T-helper 2 cell treated with Interferon-gamma antibody and Interleukin-4, amounts not matched to agents 5 μg/mL and 100 μg/mL, for 36 hours (primary cell): ENCODE data around the gene TEKT3.

ENCODE experiments used
- DNase-seq: peaks from one replicate; pipeline ENCODE4 v3.0.0; 2021; ENCODE audit warnings: low spot score
- H3K27ac Mint-ChIP-seq: one replicate; pipeline ENCODE4 v1.8.0; 2021; ENCODE audit warnings: mild to moderate bottlenecking, mixed read lengths
- H3K27me3 Mint-ChIP-seq: one replicate; pipeline ENCODE4 v1.8.0; 2021; ENCODE audit warnings: low read depth, mixed read lengths
- H3K36me3 Mint-ChIP-seq: one replicate; pipeline ENCODE4 v1.8.0; 2021; ENCODE audit warnings: low read depth, mixed read lengths
- H3K4me1 Mint-ChIP-seq: one replicate; pipeline ENCODE4 v1.8.0; 2021; ENCODE audit warnings: low read depth, mixed read lengths
- H3K4me3 Mint-ChIP-seq: one replicate; pipeline ENCODE4 v1.8.0; 2022; ENCODE audit warnings: mild to moderate bottlenecking, moderate library complexity, mixed read lengths
- H3K9me3 Mint-ChIP-seq: one replicate; pipeline ENCODE4 v1.8.0; 2021; ENCODE audit warnings: mixed read lengths

Gene TEKT3

GRCh38 chr17:15340966-15341365, 431 bp downstream of the TEKT3 start:
- no peak for DNase-seq
- Mint-ChIP-seq H3K36me3 (no peaks in the 10 kb centered on the region), H3K4me3 (peak overlapping the region; percentile 13), H3K27me3 (peaks cover 52% of the 10 kb centered on the region), H3K27ac (no peak overlapping the region), H3K9me3 (peaks cover 2% of the 10 kb centered on the region), H3K4me1 (peaks cover 4% of the 10 kb centered on the region)

- H3K27me3 Mint-ChIP-seq, result peaks cover 23% of the 10 kb centered on the region
- H3K9me3 Mint-ChIP-seq, result peaks cover 13% of the 10 kb centered on the region
- no peaks in the 10 kb centered on the region for H3K4me1 Mint-ChIP-seq
- no peak overlapping the region for H3K27ac Mint-ChIP-seq
- H3K36me3 Mint-ChIP-seq, result no peaks in the 10 kb centered on the region
- no peak for DNase-seq
- no peak overlapping the region for H3K4me3 Mint-ChIP-seq
Observed at GRCh38 chr17:15335446-15335845, 6.0 kb downstream of the TEKT3 start.

GRCh38 chr17:15334266-15334665, 7.1 kb downstream of the TEKT3 start:
- Mint-ChIP-seq H3K4me3 (no peak overlapping the region), H3K27me3 (peaks cover 16% of the 10 kb centered on the region), H3K27ac (no peak overlapping the region), H3K4me1 (no peaks in the 10 kb centered on the region), H3K36me3 (no peaks in the 10 kb centered on the region), H3K9me3 (peaks cover 13% of the 10 kb centered on the region)
- no peak for DNase-seq

DNA sequence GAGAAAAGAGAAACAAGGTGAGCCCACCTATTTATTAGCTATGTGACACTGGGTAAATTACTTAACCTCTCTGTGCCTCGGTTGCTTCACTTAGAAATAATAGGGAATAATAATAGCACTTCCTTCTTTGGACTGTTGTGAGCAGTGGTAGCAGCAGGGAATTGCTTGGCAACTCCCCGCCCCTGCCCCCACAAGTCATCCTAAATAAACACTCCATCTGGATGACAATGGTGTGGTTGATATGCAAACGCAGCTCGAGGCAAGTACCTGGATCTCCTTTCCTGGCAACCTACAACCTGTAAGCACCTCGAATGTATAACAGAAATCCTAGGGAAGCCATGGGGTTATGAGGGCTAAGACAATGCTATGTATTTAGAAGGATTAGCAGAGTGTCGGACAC, 9.1 kb downstream of the TEKT3 start:
- no peaks in the 10 kb centered on the region for H3K4me1 Mint-ChIP-seq
- H3K27ac Mint-ChIP-seq, result no peak overlapping the region
- DNase-seq, result no peak
- H3K27me3 Mint-ChIP-seq, result peaks cover 13% of the 10 kb centered on the region
- H3K4me3 Mint-ChIP-seq, result no peak overlapping the region
- H3K36me3 Mint-ChIP-seq, result no peaks in the 10 kb centered on the region
- H3K9me3 Mint-ChIP-seq, result peaks cover 13% of the 10 kb centered on the region

DNA sequence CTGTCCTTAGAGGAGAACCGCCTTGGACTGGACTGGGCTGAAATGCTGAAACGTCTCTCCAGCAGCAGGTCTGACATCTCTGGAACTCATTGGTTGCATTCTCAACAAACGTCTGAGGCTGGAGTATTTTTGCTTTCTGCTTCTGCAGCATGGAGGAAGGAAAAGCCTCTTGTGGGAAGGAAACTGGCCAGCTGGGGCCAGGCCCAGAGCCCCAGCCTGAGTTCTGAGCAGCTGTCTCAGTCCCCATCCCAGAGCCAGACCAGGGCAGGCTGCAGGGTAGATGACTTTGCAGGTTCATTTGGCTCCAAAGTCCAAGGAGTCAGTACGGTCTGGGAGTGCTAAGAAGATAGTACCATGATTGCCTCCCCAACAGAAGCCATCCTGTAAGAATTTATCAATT, 18.3 kb downstream of the TEKT3 start:
- Mint-ChIP-seq H3K27me3 (peaks cover 8% of the 10 kb centered on the region), H3K4me3 (no peak overlapping the region), H3K36me3 (no peaks in the 10 kb centered on the region), H3K9me3 (no peaks in the 10 kb centered on the region), H3K27ac (no peak overlapping the region), H3K4me1 (no peaks in the 10 kb centered on the region)
- no peak for DNase-seq

GRCh38 chr17:15321556-15322251, 19.7 kb downstream of the TEKT3 start:
- H3K9me3 Mint-ChIP-seq, result no peaks in the 10 kb centered on the region
- no peak overlapping the region for H3K27ac Mint-ChIP-seq
- DNase-seq, result no peak
- H3K36me3 Mint-ChIP-seq, result no peaks in the 10 kb centered on the region
- no peaks in the 10 kb centered on the region for H3K4me1 Mint-ChIP-seq
- H3K27me3 Mint-ChIP-seq, result peaks cover 8% of the 10 kb centered on the region
- H3K4me3 Mint-ChIP-seq, result no peak overlapping the region

GRCh38 chr17:15319452-15320010, 21.9 kb downstream of the TEKT3 start:
- Mint-ChIP-seq H3K27ac (no peak overlapping the region), H3K4me1 (no peaks in the 10 kb centered on the region), H3K36me3 (no peaks in the 10 kb centered on the region), H3K27me3 (peaks cover 3% of the 10 kb centered on the region), H3K9me3 (no peaks in the 10 kb centered on the region), H3K4me3 (no peak overlapping the region)
- no peak for DNase-seq

DNA sequence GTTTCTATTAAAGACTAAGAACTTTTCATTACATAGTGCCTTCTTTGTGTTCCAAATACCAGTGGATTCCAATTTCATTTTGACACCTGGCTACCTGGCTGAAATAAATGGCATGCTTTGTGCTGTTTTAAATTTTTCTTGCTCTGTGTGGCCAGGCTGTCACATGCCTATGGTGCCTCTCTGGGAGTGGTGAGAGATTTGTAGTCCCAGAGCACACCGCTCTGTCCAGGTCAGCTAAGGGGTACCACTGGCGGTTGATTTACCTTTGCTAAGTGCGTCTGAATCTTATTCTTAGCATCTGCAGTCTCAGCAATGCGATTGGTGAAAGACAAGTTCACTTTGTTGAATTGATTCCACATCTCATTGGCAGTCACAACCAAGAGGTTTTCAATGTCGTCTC, 29.4 kb downstream of the TEKT3 start:
- Mint-ChIP-seq H3K4me3 (no peak overlapping the region), H3K4me1 (no peaks in the 10 kb centered on the region), H3K27ac (no peak overlapping the region), H3K27me3 (peaks cover 3% of the 10 kb centered on the region), H3K9me3 (no peaks in the 10 kb centered on the region), H3K36me3 (no peaks in the 10 kb centered on the region)
- DNase-seq, result no peak

DNA sequence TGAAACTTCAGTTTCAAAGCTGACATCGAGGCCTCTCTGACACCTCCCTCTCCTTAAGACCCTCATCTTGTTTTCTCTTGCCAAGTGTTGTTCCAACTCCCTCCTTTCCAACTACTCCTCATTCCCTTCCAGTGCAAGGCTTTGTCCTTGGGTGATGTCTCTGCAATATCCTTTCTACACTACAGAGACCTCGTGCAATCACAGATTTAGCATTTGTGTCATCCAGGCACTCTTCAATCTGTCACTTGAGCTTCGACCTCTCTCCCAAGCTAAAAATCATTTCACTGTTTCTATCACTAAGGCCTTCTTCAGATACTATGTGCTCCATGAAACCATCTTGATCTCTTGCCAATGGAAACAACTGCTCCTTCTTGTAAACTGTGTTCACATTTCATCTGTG, 31.6 kb downstream of the TEKT3 start:
- H3K36me3 Mint-ChIP-seq, result no peaks in the 10 kb centered on the region
- H3K27me3 Mint-ChIP-seq, result no peaks in the 10 kb centered on the region
- H3K9me3 Mint-ChIP-seq, result no peaks in the 10 kb centered on the region
- H3K27ac Mint-ChIP-seq, result no peak overlapping the region
- H3K4me1 Mint-ChIP-seq, result no peaks in the 10 kb centered on the region
- H3K4me3 Mint-ChIP-seq, result no peak overlapping the region
- DNase-seq, result no peak

DNA sequence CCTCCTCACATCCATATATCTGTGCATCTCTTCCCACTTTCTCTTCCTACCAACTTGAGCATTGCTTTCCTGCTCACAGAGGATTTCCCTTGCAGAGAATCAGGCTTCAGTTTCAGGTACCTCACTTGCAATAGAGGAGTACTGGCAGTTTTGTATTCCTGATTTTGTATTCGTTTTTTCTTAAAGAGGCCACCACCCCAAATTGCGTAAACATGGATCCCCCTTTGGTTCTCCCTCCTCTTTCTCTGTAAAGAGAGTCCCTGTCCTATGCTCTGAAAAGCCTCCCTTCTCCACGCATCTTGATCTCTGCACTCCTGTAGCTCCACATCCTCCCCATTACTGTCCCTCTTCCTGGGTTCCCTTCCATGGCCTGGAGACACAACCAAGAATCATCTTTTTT, 32.2 kb downstream of the TEKT3 start:
- Mint-ChIP-seq H3K27me3 (no peaks in the 10 kb centered on the region), H3K9me3 (no peaks in the 10 kb centered on the region), H3K4me1 (no peaks in the 10 kb centered on the region), H3K27ac (no peak overlapping the region), H3K4me3 (no peak overlapping the region), H3K36me3 (no peaks in the 10 kb centered on the region)
- DNase-seq, result no peak

- DNase-seq, result no peak
- H3K27ac Mint-ChIP-seq, result no peak overlapping the region
- no peaks in the 10 kb centered on the region for H3K9me3 Mint-ChIP-seq
- H3K36me3 Mint-ChIP-seq, result no peaks in the 10 kb centered on the region
- H3K4me3 Mint-ChIP-seq, result no peak overlapping the region
- no peaks in the 10 kb centered on the region for H3K4me1 Mint-ChIP-seq
- H3K27me3 Mint-ChIP-seq, result no peaks in the 10 kb centered on the region
Observed at GRCh38 chr17:15308758-15309157, 32.6 kb downstream of the TEKT3 start.

GRCh38 chr17:15307710-15308111, 33.7 kb downstream of the TEKT3 start:
- no peak for DNase-seq
- no peaks in the 10 kb centered on the region for H3K36me3 Mint-ChIP-seq

DNA sequence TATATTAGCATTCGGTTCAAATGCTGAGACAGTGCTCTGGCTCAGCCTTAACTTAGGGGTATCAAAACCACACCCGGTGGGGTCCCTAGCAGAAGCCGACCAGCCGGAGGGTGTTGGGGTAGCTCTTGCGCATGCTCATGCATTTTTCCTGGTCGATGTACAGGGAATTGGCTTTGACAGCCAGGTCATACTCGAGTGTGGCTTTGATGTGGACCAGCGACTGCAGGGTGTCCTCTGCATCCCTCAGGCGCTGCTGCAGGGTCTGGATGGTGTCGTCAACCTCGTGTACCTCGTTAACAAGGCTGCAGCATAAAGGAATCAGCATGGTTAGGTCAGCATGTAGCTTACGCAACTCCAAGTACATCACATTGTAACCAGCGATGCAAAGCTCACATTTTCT, 37.5 kb downstream of the TEKT3 start:
- Mint-ChIP-seq H3K27me3 (no peaks in the 10 kb centered on the region), H3K4me1 (no peaks in the 10 kb centered on the region), H3K4me3 (no peak overlapping the region), H3K27ac (no peak overlapping the region), H3K9me3 (no peaks in the 10 kb centered on the region), H3K36me3 (no peaks in the 10 kb centered on the region)
- no peak for DNase-seq

More at GRCh38 chr17:15307710-15308111, 33.7 kb downstream of the TEKT3 start:
- Mint-ChIP-seq H3K27ac (no peak overlapping the region), H3K4me1 (no peaks in the 10 kb centered on the region), H3K9me3 (no peaks in the 10 kb centered on the region), H3K4me3 (no peak overlapping the region), H3K27me3 (no peaks in the 10 kb centered on the region)

- no peak for DNase-seq
- H3K27ac Mint-ChIP-seq, result no peak overlapping the region
- H3K9me3 Mint-ChIP-seq, result no peaks in the 10 kb centered on the region
Observed at GRCh38 chr17:15303268-15303667, 38.1 kb downstream of the TEKT3 start.

DNA sequence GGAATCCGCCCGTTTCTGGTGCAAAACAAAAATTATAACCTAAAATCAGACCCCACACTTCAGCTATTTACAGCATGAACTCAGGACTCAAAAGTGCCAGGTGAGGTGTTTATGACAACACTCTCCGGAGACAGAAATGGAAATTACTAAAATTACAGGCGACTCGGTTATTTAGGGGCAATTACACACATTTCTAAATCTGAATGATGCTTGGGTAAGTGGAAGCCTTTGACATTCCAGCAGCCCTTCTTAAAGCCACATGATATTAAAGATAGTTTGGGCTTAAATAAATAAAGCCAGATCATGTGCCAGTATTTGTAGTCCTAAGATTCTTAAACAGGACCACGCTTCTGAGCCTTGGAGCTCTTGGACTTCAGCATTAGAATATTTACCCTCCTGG, 39.6 kb downstream of the TEKT3 start:
- Mint-ChIP-seq H3K36me3 (no peaks in the 10 kb centered on the region), H3K9me3 (no peaks in the 10 kb centered on the region), H3K4me1 (no peaks in the 10 kb centered on the region)

More at GRCh38 chr17:15303268-15303667, 38.1 kb downstream of the TEKT3 start:
- H3K36me3 Mint-ChIP-seq, result no peaks in the 10 kb centered on the region
- no peak overlapping the region for H3K4me3 Mint-ChIP-seq
- H3K4me1 Mint-ChIP-seq, result no peaks in the 10 kb centered on the region
- no peaks in the 10 kb centered on the region for H3K27me3 Mint-ChIP-seq

More for the DNA sequence above, 39.6 kb downstream of the TEKT3 start:
- no peak for DNase-seq
- no peak overlapping the region for H3K27ac Mint-ChIP-seq
- H3K27me3 Mint-ChIP-seq, result no peaks in the 10 kb centered on the region
- H3K4me3 Mint-ChIP-seq, result no peak overlapping the region
